Measurements from ENCODE around the gene PGAP2. TPM values are rescaled to one million over a fixed set of nuclear protein-coding genes. Genes with fewer than 3 reads are reported as not detected.

Gene PGAP2
- total RNA-seq, 6 donors from 2014 or later, result 19.5 to 106 (median 25.2) TPM

GRCh38 chr11:3843326-3843725, 35.0 kb downstream of the PGAP2 start:
- Histone ChIP-seq H3K27me3 (no peaks in the 10 kb centered on the region), H3K4me3 (no peak overlapping the region), H3K9me3 (no peaks in the 10 kb centered on the region), H3K36me3 (no peaks in the 10 kb centered on the region), H3K27ac (no peak overlapping the region), H3K4me1 (peaks cover 16 to 22% (median 17%) of the 10 kb centered on the region in 4 donors)
- no peak for ATAC-seq (ENCODE audit: low FRiP score in 2 of 2)
- 90 to 96% methylated on average over 3 of the region's 3 CpGs for WGBS, 2 donors
- DNase-seq, result no peak
- TF ChIP-seq CTCF (IDR thresholded peaks at IDR 0.05), result no peak
- TF ChIP-seq POLR2A (IDR thresholded peaks at IDR 0.05), result no peak

- ATAC-seq (ENCODE audit: low FRiP score in 2 of 2) (no peak), DNase-seq (no peak)
- WGBS, 2 donors, result 83 to 100% methylated on average over 1 of the region's 1 CpG
- Histone ChIP-seq H3K4me3 (no peak overlapping the region), H3K27ac (no peak overlapping the region), H3K4me1 (peaks cover 0 to 6% (median 4%) of the 10 kb centered on the region in 4 donors), H3K27me3 (no peaks in the 10 kb centered on the region), H3K36me3 (no peaks in the 10 kb centered on the region), H3K9me3 (no peaks in the 10 kb centered on the region)
- TF ChIP-seq POLR2AphosphoS5 (IDR thresholded peaks at IDR 0.05) (no peak), EP300 (IDR thresholded peaks at IDR 0.05) (no peak), POLR2A (IDR thresholded peaks at IDR 0.05) (no peak), CTCF (IDR thresholded peaks at IDR 0.05) (no peak)
Observed at GRCh38 chr11:3845246-3845645, 36.9 kb downstream of the PGAP2 start.

GRCh38 chr11:3845670-3846069, 37.3 kb downstream of the PGAP2 start:
- WGBS, 2 donors, result 86 to 89% methylated on average over 3 of the region's 3 CpGs
- TF ChIP-seq POLR2AphosphoS5 (IDR thresholded peaks at IDR 0.05), result no peak
- TF ChIP-seq EP300 (IDR thresholded peaks at IDR 0.05), result no peak
- TF ChIP-seq CTCF (IDR thresholded peaks at IDR 0.05), result no peak
- no peak for TF ChIP-seq POLR2A (IDR thresholded peaks at IDR 0.05)
- Histone ChIP-seq H3K27ac (no peak overlapping the region), H3K4me3 (no peak overlapping the region), H3K4me1 (peaks cover 0 to 6% (median 4%) of the 10 kb centered on the region in 4 donors), H3K9me3 (no peaks in the 10 kb centered on the region), H3K36me3 (no peaks in the 10 kb centered on the region), H3K27me3 (no peaks in the 10 kb centered on the region)
- DNase-seq (no peak), ATAC-seq (ENCODE audit: low FRiP score in 2 of 2) (no peak)

- ATAC-seq (ENCODE audit: low FRiP score in 2 of 2), result peak; percentile 73 to 83
- Histone ChIP-seq H3K4me3 (no peak overlapping the region), H3K4me1 (peaks cover 2 to 8% (median 6%) of the 10 kb centered on the region in 4 donors), H3K36me3 (no peaks in the 10 kb centered on the region), H3K27me3 (no peaks in the 10 kb centered on the region), H3K27ac (no peak overlapping the region), H3K9me3 (no peaks in the 10 kb centered on the region)
- DNase-seq, result no peak
- WGBS, 2 donors, result 62 to 64% methylated on average over 10 of the region's 10 CpGs
- peak; percentile 57 to 74 (median 67) for TF ChIP-seq CTCF (IDR thresholded peaks at IDR 0.05)
- no peak for TF ChIP-seq POLR2A (IDR thresholded peaks at IDR 0.05)
- TF ChIP-seq EP300 (IDR thresholded peaks at IDR 0.05), result no peak
- no peak for TF ChIP-seq POLR2AphosphoS5 (IDR thresholded peaks at IDR 0.05)
Observed at GRCh38 chr11:3849297-3849874, 41.0 kb downstream of the PGAP2 start.

GRCh38 chr11:3853545-3853842, 45.1 kb downstream of the PGAP2 start:
- H3K36me3 ChIP-seq, result no peaks in the 10 kb centered on the region
- peak overlapping the region in 3 of 4 donors; percentile 93 to 99 (median 97) for H3K27ac ChIP-seq
- DNase-seq (no peak), ATAC-seq (ENCODE audit: low FRiP score in 2 of 2) (no peak)
- WGBS, 2 donors, result 89 to 97% methylated on average over 1 of the region's 1 CpG
- H3K4me3 ChIP-seq, result no peak overlapping the region
- no peaks in the 10 kb centered on the region for H3K27me3 ChIP-seq
- H3K9me3 ChIP-seq, result no peaks in the 10 kb centered on the region
- TF ChIP-seq EP300 (IDR thresholded peaks at IDR 0.05) (no peak), CTCF (IDR thresholded peaks at IDR 0.05) (no peak), POLR2AphosphoS5 (IDR thresholded peaks at IDR 0.05) (no peak), POLR2A (IDR thresholded peaks at IDR 0.05) (no peak)
- peaks cover 28 to 36% (median 31%) of the 10 kb centered on the region in 4 donors for H3K4me1 ChIP-seq

Measured in upper lobe of left lung (tissue), 6 donors.